GM12874 (cell line): ENCODE results near the gene NEDD8.

Experiments used
- CTCF ChIP-seq: IDR thresholded peaks from 2 replicates; pipeline ENCODE4 v1.5.1; 2011; ENCODE audit warnings: low read depth, mild to moderate bottlenecking, control low read depth, low read length, moderate library complexity; ENCODE audit not compliant: insufficient read depth

The NEDD8 gene

GRCh38 chr14:24233538-24233866 lies 1.3 kb upstream of the NEDD8 start:
- no peak for TF ChIP-seq CTCF

- no peak for TF ChIP-seq CTCF
Measured at GRCh38 chr14:24232645-24233537, 724 bp upstream of the NEDD8 start, which contains the start of gene GMPR2. GMPR2 (plus strand) TSS chr14:24232929; CDS start chr14:24233254, 325 bp downstream.

GRCh38 chr14:24231263-24232120 lies 675 bp downstream of the NEDD8 start:
- TF ChIP-seq CTCF = no peak

GRCh38 chr14:24228902-24229301 lies 3.3 kb downstream of the NEDD8 start:
- TF ChIP-seq CTCF = no peak

- TF ChIP-seq CTCF = no peak
Measured at GRCh38 chr14:24226473-24226872, 5.7 kb downstream of the NEDD8 start.

GRCh38 chr14:24224618-24225071 lies 7.5 kb downstream of the NEDD8 start:
- TF ChIP-seq CTCF = no peak

- no peak for TF ChIP-seq CTCF
Measured at GRCh38 chr14:24219521-24219920, 12.6 kb downstream of the NEDD8 start.
